Brain pericyte (primary cell): Measurements from ENCODE around the gene SRM.
"Not testable (repeated sequence)": the region's sequence is repeated elsewhere in the genome, so short reads cannot be mapped to it uniquely, and the experiment has no call there.

ENCODE experiments used
- DNase-seq: peaks from one replicate; pipeline ENCODE4 v3.0.0-alpha.2; 2012; ENCODE audit warnings: low read depth, low spot score

The SRM gene

DNA sequence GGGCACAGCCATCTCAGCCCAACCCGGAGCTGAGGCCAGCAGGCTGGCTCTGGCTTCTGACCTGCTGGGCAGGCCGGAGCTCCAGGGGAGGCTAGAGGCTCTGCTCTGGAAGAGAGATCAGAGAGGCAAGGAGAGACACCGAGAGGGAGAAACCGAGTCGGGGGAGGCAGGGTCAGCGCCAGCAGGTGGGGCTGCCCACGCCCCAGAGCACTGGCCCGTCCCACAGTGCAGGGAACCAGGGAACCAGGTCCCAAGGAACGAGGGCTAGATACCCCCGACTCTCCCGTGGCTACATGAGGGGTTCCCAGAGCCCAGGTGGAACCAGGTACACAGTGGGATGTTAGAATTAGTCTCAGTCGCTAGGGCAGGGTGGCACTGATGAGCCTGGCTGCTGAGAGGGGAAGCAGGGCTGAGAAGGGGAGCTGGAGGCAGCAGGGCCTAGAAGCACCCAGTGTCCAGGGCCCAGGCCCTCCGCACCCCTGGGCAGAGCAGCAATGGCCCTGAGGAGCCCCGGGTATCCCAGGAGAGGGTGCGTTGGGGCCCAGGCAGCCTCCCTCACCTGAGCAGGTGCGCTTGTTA lies 14.9 kb downstream of the SRM start:
- no peak for DNase-seq

DNA sequence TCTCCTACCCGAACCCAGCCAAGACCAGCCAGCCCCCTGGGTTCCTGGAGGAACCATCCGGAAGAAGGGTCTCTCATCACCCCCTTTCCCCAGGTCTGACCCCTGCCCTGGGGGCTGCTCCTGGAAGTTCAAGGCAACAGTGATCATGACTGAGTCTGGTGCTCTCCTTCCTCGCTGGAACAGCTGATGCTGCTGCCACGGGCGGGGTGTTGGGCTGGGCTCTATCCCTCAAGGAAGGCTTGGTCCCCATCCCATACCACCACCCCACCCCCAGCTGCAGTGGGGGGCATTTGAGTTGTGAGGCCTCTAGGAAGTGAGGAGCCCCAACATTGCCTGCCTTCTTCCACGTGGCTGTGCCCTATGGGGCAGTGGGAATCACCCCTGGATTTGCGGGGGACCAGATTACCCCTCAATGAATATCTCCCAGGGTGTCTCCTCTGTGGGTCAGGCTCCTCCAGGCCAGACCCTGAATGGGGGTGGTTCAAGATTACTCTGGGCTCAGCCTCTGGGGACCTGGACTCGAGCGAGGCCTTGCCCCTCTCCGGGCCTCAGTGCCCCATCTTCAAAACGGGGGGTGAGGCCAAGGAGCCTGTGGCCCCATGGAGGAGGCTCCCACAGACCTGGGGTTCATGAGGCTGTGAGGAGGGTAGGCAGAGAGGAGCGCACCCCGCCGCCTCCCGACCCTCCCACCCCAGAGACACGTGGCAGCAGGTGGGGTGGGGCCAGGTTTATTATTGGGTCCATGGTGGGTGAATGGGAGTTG lies 15.6 kb downstream of the SRM start:
- DNase-seq: no peak

DNA sequence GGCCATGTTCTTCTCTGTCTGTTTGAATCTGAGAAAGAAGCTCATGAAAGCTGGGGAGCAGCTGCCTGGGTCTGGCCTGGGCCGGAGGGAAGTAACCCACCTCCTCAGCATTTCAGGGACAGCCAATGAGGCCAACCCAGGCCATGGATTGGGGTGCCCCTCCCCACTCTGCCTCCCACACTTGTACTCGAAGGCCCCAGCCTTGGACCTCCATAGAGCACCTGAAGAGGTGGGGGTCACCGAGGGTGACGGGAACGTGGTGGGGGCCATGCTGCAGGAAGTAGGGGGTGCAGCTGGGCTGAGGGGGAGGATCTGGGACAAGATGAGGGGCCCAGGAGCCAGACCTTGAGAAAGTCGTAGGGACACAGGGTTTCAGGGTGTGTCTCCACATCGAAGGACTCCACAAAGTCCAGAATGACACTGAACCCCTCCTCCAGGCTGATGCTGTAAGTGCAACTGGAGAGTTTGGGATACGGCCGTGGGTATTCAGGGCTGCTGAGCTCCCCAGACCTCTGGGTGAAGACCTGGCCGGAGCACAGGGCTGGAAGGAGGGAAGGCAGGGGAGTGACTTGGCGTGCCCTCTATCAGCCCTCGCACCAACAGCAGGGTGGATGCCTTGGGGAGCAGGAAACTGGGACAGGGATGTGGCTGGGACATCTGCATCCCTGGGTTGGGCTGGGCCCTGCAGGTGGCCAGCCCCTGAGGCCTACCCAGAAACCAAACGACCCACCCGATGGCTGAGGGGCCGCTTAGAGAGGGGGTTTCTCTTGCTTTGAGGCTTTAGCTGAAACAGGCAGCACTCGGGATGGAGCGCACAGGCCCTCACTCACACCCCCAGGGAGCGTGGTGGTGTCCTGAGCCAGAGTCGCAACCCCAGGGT lies 16.6 kb downstream of the SRM start:
- no peak for DNase-seq

DNA sequence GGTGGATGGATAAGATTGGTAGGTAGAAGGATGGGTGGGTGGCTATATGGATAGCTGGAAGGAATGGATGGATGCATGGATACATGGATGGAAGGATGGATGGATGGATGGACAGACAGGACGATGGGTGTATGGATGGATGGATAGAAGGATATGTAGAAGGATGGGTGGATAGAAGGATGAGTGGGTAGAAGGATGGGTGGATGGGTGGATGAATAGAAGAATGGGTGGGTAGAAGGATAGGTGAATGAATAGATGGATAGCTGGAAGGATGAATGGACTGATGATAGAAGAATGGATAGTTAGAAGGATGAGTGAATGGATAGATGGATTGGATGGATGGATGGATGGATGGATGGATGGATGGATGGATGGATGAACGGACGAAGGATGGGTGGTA lies 17.8 kb downstream of the SRM start:
- no peak for DNase-seq

DNA sequence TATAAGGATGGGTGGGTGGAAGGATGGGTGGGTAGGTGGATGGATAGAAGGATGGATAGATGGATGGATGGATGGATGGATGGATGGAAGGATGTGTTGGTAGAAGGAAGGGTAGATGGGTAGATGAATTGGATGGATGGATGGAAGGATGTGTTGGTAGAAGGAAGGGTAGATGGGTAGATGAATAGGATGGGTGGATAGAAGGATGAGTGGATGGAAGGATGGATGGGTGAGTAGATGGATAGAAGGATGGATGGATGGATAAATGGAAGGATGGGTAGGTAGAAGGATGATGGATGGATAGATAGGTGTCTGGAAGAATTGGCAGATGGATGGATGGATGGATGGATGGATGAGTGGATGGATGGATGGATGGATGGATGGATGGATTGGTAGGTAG lies 18.8 kb downstream of the SRM start:
- no peak for DNase-seq

DNA sequence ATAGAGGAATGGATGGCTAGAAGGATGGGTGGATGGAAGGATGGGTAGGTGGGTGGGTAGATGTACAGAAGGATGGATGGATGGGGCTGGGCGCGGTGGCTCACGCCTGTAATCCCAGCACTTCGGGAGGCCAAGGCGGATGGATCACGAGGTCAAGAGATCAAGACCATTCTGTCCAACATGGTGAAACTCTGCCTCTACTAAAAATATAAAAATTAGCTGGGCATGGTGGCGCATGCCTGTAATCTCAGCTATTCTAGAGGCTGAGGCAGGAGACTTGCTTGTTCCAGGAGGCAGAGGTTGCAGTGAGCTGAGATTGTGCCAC lies 19.8 kb downstream of the SRM start:
- DNase-seq: not testable (repeated sequence)

DNA sequence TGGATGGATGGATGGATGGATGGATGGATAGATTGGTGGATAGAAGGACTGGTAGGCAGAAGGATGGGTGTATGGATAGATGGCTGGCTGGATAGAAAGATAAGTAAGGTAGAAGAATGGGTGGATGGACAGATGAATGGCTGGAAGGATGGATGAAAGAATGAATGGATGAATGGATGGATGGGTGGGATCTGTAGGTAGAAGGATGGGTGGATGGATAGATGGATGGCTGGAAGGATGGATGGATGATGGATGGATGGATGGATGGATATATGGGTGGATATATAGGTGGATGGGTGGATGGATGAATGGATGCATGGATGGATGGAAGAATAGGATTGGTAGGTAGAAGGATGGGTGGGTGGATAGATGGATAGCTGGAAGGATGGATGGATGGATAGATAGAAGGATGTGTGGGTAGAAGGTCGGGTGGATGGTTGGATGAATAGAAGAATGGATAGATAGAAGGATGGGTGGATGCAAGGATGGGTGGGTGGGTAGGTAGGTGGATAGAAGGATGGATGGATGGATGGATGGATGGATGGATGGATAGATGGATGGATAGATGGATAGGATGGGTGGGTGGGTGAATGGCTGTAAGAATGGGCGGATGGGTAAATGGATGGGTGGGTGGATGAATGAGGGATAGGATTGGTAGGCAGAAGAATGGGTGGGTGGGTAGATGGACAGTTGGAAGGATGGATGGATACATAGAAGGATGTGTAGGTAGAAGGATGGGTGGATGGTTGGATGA lies 20.3 kb downstream of the SRM start:
- DNase-seq: no peak

DNA sequence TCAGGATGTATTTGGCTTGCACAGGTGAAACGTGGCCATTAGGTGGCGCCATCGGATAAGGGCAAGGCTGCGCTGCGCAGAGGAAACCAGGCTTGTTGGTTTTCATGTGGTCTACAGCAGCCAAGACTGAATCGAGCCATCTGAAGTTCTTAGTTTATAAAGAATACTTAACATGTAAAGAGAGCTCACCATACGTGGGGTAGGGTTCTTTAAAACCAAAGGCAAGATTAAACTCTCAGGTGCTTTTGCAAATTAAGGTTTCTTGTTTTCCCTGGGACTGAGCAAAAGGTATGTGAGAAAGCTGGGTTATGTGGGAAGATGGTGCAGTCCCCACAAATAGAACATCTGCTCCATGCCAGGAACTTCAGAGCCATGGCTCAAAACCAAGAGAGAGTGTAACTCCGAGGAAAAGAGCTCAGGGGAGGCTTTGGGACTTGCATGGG lies 22.1 kb downstream of the SRM start:
- DNase-seq: peak; percentile 50

DNA sequence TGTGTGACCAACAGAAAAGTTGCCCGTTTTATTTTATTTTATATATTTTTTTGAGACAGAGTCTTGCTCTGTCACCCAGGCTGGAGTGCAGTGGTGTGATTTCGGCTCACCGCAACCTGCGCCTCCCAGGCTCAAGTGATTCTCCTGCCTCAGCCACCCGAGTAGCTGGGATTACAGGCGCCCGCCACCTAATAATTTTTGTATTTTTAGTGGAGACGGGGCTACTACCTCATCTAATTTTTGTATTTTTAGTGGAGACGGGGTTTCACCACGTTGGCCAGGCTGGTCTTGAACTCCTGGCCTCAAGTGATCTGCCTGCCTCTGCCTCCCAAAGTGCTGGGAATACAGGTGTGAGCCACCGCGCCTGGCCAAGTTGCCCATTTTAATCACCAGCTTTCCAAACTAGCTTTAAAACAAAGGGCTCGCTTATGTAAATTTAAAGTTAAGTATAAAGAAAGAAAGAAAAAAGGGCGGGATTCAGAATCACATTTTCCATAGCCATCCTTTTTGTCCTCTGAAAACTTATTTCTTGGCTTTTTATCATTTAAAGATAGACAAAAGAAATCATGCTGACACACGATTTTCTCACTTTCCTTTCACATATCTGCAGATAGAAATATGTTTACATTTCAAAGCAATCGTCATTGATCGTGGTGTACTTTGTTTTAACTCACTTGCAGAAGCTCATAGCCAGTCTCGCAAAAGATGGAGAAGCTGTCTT lies 22.6 kb downstream of the SRM start:
- DNase-seq: not testable (repeated sequence)

DNA sequence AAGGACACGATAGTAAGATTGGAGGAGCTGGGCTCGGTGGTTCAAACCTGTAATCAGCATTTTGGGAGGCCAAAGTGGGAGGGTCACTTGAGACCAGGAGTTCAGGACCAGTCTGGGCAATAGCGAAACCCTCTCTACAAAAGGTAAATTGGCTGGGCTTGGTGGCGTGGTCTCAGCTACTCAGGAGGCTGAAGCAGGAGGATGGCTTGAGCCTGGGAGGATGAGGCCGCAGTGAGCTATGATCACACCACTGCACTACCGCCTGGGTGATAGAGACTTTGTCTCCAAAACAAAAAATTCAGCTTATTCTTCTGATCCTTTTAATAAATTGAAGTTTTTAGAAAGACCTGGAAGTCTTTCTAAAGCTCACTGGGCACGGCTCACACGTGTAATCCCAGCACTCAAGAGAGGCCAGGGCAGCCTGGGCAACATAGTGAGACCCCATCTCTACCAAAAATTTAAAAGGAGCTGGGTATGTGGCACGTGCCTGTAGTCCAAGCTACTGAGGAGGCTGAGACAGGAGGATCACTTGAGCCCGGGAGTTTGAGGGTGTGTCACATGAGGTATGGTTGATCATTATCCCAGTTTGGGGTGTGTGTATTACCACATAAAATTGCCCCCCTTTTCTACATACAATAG lies 28.1 kb downstream of the SRM start:
- DNase-seq: no peak

DNA sequence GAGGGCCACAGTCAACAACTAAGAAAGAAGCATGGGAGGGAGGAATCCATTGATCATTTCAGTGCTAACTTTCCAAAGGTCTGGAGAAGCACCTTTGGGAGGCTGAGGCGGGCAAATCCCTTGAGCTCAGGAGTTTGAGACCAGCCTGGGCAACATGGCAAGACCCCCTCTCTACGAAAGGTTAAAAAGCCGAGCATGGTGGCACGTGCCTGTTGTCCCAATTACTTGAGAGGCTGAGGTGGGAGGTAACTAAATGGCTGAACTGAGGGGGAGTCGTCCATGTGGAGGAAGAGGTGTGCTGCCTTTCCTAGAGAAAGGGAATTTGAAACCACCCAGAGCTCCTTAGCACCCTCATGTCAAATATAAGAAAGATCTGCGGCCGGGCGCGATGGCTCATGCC lies 29.0 kb downstream of the SRM start:
- no peak for DNase-seq

DNA sequence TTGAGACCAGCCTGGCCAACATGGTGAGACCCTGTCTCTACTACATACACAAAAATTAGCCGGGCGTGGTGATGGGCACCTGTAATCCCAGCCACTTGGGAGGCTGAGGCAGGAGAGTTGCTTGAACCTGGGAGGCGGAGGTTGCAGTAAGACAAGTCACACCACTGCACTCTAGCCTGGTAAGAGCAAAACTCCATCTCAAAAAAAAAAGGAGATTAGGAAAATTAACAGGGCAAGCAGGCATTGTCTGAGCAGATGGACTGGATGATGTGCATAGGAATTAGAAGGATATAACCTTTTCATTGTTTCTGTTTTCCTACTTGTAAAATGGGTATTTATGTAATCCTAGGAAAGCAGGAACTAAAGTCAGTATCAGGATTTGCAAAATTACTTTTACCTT lies 31.8 kb downstream of the SRM start:
- DNase-seq: no peak

DNA sequence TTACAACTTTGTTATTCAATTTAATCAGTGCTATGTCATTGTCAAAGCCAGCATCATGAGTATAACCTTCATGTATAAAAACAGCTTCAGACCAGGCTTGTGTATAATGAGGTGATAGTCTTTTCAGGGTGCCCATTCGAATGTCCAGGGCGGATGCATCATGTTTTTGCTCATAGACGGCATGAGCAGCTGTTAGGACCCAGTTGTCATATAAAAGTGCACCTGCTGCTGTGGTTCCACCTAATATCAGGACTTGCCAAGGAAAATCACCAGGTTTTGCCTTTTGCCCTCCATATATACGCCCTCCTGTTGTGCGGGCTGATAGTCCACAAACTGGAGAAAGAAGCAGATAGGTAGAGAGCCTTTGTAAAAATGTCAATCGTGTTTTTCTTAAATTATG lies 32.5 kb downstream of the SRM start:
- no peak for DNase-seq

DNA sequence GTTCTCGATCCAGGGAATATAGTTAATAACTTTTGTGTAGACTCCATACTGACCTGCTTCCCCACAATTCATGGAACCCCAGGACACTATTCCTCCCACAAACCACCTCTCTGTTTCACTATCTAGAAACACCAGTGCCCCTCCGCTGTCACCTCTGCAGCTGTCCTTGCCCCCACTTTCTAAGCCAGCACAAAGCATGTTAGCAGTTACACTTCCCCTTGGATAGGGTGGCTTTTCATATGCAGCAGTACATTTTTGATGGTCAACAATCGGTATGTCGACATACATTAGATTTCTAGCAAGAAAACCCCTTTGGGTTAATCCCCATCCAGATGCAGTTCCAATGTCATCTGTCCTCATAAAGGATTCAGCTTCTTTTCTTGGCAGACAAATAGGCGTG lies 32.9 kb downstream of the SRM start:
- DNase-seq: no peak

DNA sequence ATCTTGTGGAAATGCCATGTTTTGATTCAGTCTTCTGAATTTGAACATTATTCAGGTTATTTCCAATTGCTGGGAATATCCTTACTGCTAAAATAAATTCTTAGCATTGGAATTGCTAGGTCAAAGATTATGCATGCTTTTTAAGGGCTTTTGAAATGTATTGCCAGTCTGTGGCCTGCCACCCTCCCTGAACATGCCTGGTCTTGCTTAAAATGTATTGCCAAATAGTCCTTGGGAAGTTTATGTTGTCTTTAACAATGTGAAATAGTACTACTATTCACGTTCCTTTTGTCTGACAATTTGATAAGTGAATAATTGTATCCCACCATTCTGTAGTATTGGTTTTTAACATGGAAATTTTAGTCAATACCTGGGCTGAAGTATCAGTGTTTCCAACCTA lies 33.8 kb downstream of the SRM start:
- no peak for DNase-seq

DNA sequence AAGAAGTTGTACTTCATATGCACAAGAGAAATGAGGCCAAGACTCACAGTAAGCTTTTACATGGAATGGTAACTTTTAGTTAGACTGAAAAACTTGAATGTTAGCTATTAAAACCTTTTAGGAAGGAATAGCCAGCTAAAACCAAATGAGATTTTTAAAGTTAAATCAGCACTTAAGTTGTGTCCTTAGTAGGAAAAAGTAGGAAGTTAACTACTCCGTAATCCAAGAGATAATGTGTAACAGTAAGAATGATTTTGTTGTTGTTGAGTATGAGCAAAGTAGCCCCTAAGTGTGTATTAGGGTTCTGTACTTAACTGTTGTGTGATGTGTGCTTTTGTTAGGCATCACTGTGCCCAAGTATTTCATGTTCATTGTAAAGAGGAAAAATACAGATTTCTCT lies 34.2 kb downstream of the SRM start:
- DNase-seq: no peak

DNA sequence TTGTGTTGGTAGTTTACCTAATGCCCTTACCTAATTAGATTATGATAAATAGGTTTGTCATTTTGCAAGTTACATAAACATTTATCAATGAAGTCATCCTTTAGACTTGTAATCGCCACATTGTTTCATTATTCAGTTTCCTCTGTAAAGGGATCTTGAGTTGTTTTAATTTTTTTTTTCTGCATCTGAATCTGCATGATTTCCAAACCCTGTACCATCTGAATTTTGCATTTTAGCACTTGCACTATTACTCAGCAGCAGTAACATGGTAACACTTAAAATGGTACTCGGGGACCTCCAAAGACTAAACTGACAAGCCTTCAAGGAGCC lies 35.0 kb downstream of the SRM start:
- DNase-seq: no peak

DNA sequence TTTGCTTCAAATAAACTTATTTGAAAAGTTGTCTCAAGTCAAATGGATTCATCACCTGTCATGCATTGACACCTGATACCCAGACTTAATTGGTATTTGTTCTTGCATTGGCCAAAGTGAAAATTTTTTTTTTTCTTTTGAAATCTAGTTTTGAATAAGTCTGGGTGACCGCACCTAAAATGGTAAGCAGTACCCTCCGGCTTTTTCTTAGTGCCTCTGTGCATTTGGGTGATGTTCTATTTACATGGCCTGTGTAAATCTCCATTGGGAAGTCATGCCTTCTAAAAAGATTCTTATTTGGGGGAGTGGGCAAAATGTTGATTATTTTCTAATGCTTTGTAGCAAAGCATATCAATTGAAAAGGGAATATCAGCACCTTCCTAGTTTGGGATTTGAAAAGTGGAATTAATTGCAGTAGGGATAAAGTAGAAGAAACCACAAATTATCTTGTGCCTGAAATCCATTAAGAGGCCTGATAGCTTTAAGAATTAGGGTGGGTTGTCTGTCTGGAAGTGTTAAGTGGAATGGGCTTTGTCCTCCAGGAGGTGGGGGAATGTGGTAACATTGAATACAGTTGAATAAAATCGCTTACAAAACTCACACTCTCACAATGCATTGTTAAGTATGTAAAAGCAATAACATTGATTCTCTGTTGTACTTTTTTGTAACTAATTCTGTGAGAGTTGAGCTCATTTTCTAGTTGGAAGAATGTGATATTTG lies 35.5 kb downstream of the SRM start:
- DNase-seq: no peak

DNA sequence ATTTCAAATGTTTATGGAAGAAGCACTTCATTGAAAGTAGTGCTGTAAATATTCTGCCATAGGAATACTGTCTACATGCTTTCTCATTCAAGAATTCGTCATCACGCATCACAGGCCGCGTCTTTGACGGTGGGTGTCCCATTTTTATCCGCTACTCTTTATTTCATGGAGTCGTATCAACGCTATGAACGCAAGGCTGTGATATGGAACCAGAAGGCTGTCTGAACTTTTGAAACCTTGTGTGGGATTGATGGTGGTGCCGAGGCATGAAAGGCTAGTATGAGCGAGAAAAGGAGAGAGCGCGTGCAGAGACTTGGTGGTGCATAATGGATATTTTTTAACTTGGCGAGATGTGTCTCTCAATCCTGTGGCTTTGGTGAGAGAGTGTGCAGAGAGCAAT lies 36.6 kb downstream of the SRM start:
- DNase-seq: no peak

DNA sequence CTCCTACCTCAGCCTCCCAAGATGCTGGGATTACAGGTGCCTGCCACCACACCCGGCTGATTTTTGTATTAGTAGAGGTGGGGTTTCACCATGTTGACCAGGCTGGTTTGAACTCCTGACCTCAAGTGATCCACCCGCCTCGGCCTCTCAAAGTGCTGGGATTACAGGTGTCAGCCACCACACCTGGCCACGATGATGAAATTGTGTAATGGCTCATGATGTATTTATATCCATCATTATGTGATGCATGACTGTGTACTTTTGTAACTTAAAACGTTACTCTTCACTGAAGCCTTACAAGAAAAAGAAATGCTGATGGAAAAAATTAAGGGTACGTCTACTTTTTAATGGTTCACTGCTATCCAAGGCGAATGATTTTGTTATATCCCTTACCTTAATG lies 39.8 kb downstream of the SRM start:
- DNase-seq: no peak
